ENCODE measurements around the gene LYRM4. TPM values are rescaled to one million over a fixed set of nuclear protein-coding genes. Genes with fewer than 3 reads are reported as not detected.

The LYRM4 gene
- total and polyA plus RNA-seq, 2 donors (not counting 1 experiment from before 2014, with no cell fraction given) = 22.1 to 29.5 TPM

GRCh38 chr6:5158180-5158579 is 102.6 kb downstream of the LYRM4 start:
- H4K20me1 ChIP-seq (ENCODE audit: control insufficient read depth, insufficient read depth, low read length, poor library complexity, severe bottlenecking) = no peaks in the 10 kb centered on the region
- CTCF ChIA-PET = no interaction called here
- Mint-ChIP-seq H3K4me1 (no peaks in the 10 kb centered on the region), H3K27me3 (no peaks in the 10 kb centered on the region), H3K27ac (no peak overlapping the region), H3K4me3 (no peak overlapping the region), H3K9me3 (ENCODE audit: insufficient read depth) (no peaks in the 10 kb centered on the region)
- H3K4me3 ChIP-seq (ENCODE audit: control extremely low read depth in 1 of 5, extremely low read depth in 1 of 5, insufficient read depth in 1 of 5, low read depth in 2 of 5, low read length in 4 of 5) = no peak overlapping the region
- no peak overlapping the region for H3K27ac ChIP-seq (ENCODE audit: low read length in 2 of 2)
- TF ChIP-seq, protein P1, sequence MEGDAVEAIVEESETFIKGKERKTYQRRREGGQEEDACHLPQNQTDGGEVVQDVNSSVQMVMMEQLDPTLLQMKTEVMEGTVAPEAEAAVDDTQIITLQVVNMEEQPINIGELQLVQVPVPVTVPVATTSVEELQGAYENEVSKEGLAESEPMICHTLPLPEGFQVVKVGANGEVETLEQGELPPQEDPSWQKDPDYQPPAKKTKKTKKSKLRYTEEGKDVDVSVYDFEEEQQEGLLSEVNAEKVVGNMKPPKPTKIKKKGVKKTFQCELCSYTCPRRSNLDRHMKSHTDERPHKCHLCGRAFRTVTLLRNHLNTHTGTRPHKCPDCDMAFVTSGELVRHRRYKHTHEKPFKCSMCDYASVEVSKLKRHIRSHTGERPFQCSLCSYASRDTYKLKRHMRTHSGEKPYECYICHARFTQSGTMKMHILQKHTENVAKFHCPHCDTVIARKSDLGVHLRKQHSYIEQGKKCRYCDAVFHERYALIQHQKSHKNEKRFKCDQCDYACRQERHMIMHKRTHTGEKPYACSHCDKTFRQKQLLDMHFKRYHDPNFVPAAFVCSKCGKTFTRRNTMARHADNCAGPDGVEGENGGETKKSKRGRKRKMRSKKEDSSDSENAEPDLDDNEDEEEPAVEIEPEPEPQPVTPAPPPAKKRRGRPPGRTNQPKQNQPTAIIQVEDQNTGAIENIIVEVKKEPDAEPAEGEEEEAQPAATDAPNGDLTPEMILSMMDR (IDR thresholded peaks at IDR 0.05) = no peak
- TF ChIP-seq EZH2 (IDR thresholded peaks at IDR 0.05; ENCODE audit: borderline replicate concordance, insufficient read depth, low read depth, low read length, poor library complexity, severe bottlenecking) = no peak
- DNase-seq (no peak), ATAC-seq (ENCODE audit: low read depth) (no peak)
- no peaks in the 10 kb centered on the region for H3K79me2 ChIP-seq (ENCODE audit: control insufficient read depth, insufficient read depth, low read length)
- POLR2A ChIA-PET = no interaction called here
- no CpG with 5 or more reads among the region's 3 CpGs for whole genome bisulfite sequencing (ENCODE audit: insufficient coverage)
- H3K27me3 ChIP-seq (replicated peaks in 1 of 4; ENCODE audit: control extremely low read depth in 1 of 4, control insufficient read depth in 3 of 4, insufficient read depth in 4 of 4, low read length in 3 of 4) = no peaks in the 10 kb centered on the region
- intact Hi-C loops (cut with micrococcal nuclease) = no loop called here
- H3K4me1 ChIP-seq (ENCODE audit: control insufficient read depth in 2 of 2, insufficient read depth in 2 of 2, low read length in 2 of 2) = no peaks in the 10 kb centered on the region
- H3K4me2 ChIP-seq (replicated peaks; ENCODE audit: low read depth, low read length, poor library complexity, severe bottlenecking) = no peak overlapping the region
- no peak overlapping the region for H3K9ac ChIP-seq (ENCODE audit: low read length)
- no peak overlapping the region for H2AFZ ChIP-seq (ENCODE audit: insufficient read depth, low read depth, low read length, poor library complexity, severe bottlenecking)
- H3K36me3 ChIP-seq (replicated peaks in 1 of 2; ENCODE audit: control extremely low read depth in 1 of 2, control insufficient read depth in 1 of 2, extremely low read depth in 1 of 2, insufficient read depth in 2 of 2, low read length in 1 of 2) = no peaks in the 10 kb centered on the region
- H3K9me3 ChIP-seq (ENCODE audit: control extremely low read depth in 1 of 3, control insufficient read depth in 2 of 3, insufficient read depth in 1 of 3, low read length in 2 of 3) = no peaks in the 10 kb centered on the region

DNA sequence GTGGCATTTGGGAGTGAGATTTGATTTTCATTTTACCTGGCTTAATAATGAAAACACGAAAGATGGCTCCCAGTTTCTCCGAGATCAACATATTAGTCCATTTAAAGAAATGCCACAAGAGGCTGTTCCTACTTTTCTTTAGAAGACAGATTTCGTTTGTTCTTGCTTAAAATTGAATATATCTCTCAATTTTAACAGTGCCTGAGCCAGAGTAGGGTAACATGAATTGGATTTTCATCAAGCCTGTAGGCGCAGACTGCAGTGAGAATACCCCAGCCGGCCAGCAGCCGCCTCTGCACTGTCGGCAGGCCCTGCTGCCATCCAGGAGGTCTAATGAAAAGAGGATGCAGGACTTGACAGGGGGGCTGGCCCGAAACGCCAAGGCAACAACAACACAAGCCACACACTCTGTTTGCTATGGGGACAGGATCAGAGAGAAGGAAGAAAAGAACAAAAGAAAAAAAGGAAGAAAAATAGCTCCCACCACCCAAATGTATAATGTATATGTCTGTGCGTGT is 103.1 kb downstream of the LYRM4 start:
- no peaks in the 10 kb centered on the region for H3K79me2 ChIP-seq (ENCODE audit: control insufficient read depth, insufficient read depth, low read length)
- Mint-ChIP-seq H3K9me3 (ENCODE audit: insufficient read depth) (no peaks in the 10 kb centered on the region), H3K4me3 (no peak overlapping the region), H3K27me3 (no peaks in the 10 kb centered on the region), H3K27ac (no peak overlapping the region), H3K4me1 (no peaks in the 10 kb centered on the region)
- ChIA-PET POLR2A (no interaction called here), CTCF (no interaction called here)
- intact Hi-C loops (cut with micrococcal nuclease) = no loop called here
- H3K9ac ChIP-seq (ENCODE audit: low read length) = no peak overlapping the region
- no peak overlapping the region for H3K27ac ChIP-seq (ENCODE audit: low read length in 2 of 2)
- H3K27me3 ChIP-seq (replicated peaks in 1 of 4; ENCODE audit: control extremely low read depth in 1 of 4, control insufficient read depth in 3 of 4, insufficient read depth in 4 of 4, low read length in 3 of 4) = no peaks in the 10 kb centered on the region
- no peaks in the 10 kb centered on the region for H4K20me1 ChIP-seq (ENCODE audit: control insufficient read depth, insufficient read depth, low read length, poor library complexity, severe bottlenecking)
- no peaks in the 10 kb centered on the region for H3K4me1 ChIP-seq (ENCODE audit: control insufficient read depth in 2 of 2, insufficient read depth in 2 of 2, low read length in 2 of 2)
- H2AFZ ChIP-seq (ENCODE audit: insufficient read depth, low read depth, low read length, poor library complexity, severe bottlenecking) = no peak overlapping the region
- H3K36me3 ChIP-seq (replicated peaks in 1 of 2; ENCODE audit: control extremely low read depth in 1 of 2, control insufficient read depth in 1 of 2, extremely low read depth in 1 of 2, insufficient read depth in 2 of 2, low read length in 1 of 2) = no peaks in the 10 kb centered on the region
- WGBS (ENCODE audit: insufficient coverage) = 97% methylated on average over 4 of the region's 10 CpGs
- TF ChIP-seq, protein P1 (IDR thresholded peaks at IDR 0.05) = no peak
- no peak for TF ChIP-seq EZH2 (IDR thresholded peaks at IDR 0.05; ENCODE audit: borderline replicate concordance, insufficient read depth, low read depth, low read length, poor library complexity, severe bottlenecking)
- no peak for DNase-seq
- no peaks in the 10 kb centered on the region for H3K9me3 ChIP-seq (ENCODE audit: control extremely low read depth in 1 of 3, control insufficient read depth in 2 of 3, insufficient read depth in 1 of 3, low read length in 2 of 3)
- H3K4me3 ChIP-seq (ENCODE audit: control extremely low read depth in 1 of 5, extremely low read depth in 1 of 5, insufficient read depth in 1 of 5, low read depth in 2 of 5, low read length in 4 of 5) = no peak overlapping the region
- ATAC-seq (ENCODE audit: low read depth) = no peak
- H3K4me2 ChIP-seq (replicated peaks; ENCODE audit: low read depth, low read length, poor library complexity, severe bottlenecking) = no peak overlapping the region
